ENCODE results near the gene GIMAP2.

The GIMAP2 gene

DNA sequence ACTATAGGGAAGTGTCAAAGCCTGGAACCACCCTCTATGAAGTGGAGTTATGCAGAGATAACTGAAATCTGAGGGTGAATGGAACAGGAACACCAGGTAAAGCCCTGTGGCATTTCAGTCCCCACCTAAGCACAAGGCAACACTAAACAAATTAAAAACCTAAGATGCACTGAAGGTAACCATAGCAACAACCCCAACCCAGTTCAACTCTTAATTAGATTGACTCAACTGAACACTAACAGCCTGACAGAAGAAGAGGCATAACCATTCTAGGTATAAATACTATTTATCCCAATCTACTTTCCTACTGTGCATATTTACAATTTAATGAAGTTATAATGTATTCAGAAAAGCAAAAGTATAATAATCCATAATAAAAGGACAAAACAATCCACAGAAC is 42.5 kb downstream of the GIMAP2 start:
- Histone ChIP-seq H3K36me3 (ENCODE audit: low read length) (no peaks in the 10 kb centered on the region), H2AFZ (ENCODE audit: low read depth, low read length, severe bottlenecking) (no peak overlapping the region), H3K9me3 (ENCODE audit: insufficient read depth, low read length) (no peaks in the 10 kb centered on the region), H3K27ac (ENCODE audit: low read depth, low read length) (no peak overlapping the region), H4K20me1 (ENCODE audit: low read depth, low read length) (no peaks in the 10 kb centered on the region), H3K9me2 (replicated peaks; ENCODE audit: insufficient read depth, low read length) (no peaks in the 10 kb centered on the region), H3K4me2 (ENCODE audit: low read depth, low read length, poor library complexity, severe bottlenecking) (no peak overlapping the region), H3K79me2 (ENCODE audit: insufficient read depth, low read length) (no peaks in the 10 kb centered on the region), H3K9ac (ENCODE audit: low read length) (no peak overlapping the region), H3K4me3 (ENCODE audit: insufficient read depth, low read length, poor library complexity, severe bottlenecking) (no peak overlapping the region), H3K27me3 (ENCODE audit: low read length) (no peaks in the 10 kb centered on the region), H3F3A (ENCODE audit: insufficient read depth) (no peaks in the 10 kb centered on the region)
- no peak for TF ChIP-seq EZH2phosphoT487 (conservative IDR thresholded peaks at IDR 0.05; ENCODE audit: low read length)
- TF ChIP-seq CTCF (IDR thresholded peaks at IDR 0.05; ENCODE audit: insufficient read depth, low read length, poor library complexity, severe bottlenecking), result no peak

DNA sequence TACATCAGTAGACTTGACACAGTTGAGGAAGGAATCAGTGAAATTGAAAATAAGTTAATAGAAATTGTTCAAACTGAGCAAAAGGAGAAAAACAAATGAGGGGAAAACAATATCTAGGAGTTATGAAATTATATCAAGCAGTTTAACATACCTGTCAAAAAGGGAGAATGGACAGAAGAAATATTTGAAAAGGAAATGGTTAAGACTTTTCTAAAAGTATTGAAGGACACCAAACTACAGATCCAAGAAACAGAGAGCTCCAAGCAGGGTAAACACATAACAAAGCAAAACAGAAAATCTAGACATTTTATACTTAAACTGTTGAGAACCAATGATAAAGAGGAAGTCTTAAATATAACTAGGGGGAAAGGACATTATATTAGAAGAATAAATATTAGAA is 43.1 kb downstream of the GIMAP2 start:
- no peaks in the 10 kb centered on the region for H3K9me3 ChIP-seq (ENCODE audit: insufficient read depth, low read length)
- no peaks in the 10 kb centered on the region for H4K20me1 ChIP-seq (ENCODE audit: low read depth, low read length)
- no peak overlapping the region for H3K4me2 ChIP-seq (ENCODE audit: low read depth, low read length, poor library complexity, severe bottlenecking)
- H3K27ac ChIP-seq (ENCODE audit: low read depth, low read length), result no peak overlapping the region
- TF ChIP-seq EZH2phosphoT487 (conservative IDR thresholded peaks at IDR 0.05; ENCODE audit: low read length), result no peak
- TF ChIP-seq CTCF (IDR thresholded peaks at IDR 0.05; ENCODE audit: insufficient read depth, low read length, poor library complexity, severe bottlenecking), result no peak
- no peak overlapping the region for H3K4me3 ChIP-seq (ENCODE audit: insufficient read depth, low read length, poor library complexity, severe bottlenecking)
- no peaks in the 10 kb centered on the region for H3K9me2 ChIP-seq (replicated peaks; ENCODE audit: insufficient read depth, low read length)
- H3K36me3 ChIP-seq (ENCODE audit: low read length), result no peaks in the 10 kb centered on the region
- no peaks in the 10 kb centered on the region for H3K27me3 ChIP-seq (ENCODE audit: low read length)
- H2AFZ ChIP-seq (ENCODE audit: low read depth, low read length, severe bottlenecking), result no peak overlapping the region
- H3K9ac ChIP-seq (ENCODE audit: low read length), result no peak overlapping the region
- no peaks in the 10 kb centered on the region for H3F3A ChIP-seq (ENCODE audit: insufficient read depth)
- no peaks in the 10 kb centered on the region for H3K79me2 ChIP-seq (ENCODE audit: insufficient read depth, low read length)

- no peak overlapping the region for H3K27ac ChIP-seq (ENCODE audit: low read depth, low read length)
- H3K79me2 ChIP-seq (ENCODE audit: insufficient read depth, low read length), result no peaks in the 10 kb centered on the region
- H3F3A ChIP-seq (ENCODE audit: insufficient read depth), result no peaks in the 10 kb centered on the region
- no peak overlapping the region for H3K4me2 ChIP-seq (ENCODE audit: low read depth, low read length, poor library complexity, severe bottlenecking)
- H3K36me3 ChIP-seq (ENCODE audit: low read length), result no peaks in the 10 kb centered on the region
- no peak overlapping the region for H3K4me3 ChIP-seq (ENCODE audit: insufficient read depth, low read length, poor library complexity, severe bottlenecking)
- H3K9me3 ChIP-seq (ENCODE audit: insufficient read depth, low read length), result no peaks in the 10 kb centered on the region
- H3K9me2 ChIP-seq (replicated peaks; ENCODE audit: insufficient read depth, low read length), result no peaks in the 10 kb centered on the region
- no peaks in the 10 kb centered on the region for H3K27me3 ChIP-seq (ENCODE audit: low read length)
- H3K9ac ChIP-seq (ENCODE audit: low read length), result no peak overlapping the region
- TF ChIP-seq CTCF (IDR thresholded peaks at IDR 0.05; ENCODE audit: insufficient read depth, low read length, poor library complexity, severe bottlenecking) (no peak), EZH2phosphoT487 (conservative IDR thresholded peaks at IDR 0.05; ENCODE audit: low read length) (no peak)
- H4K20me1 ChIP-seq (ENCODE audit: low read depth, low read length), result no peaks in the 10 kb centered on the region
- H2AFZ ChIP-seq (ENCODE audit: low read depth, low read length, severe bottlenecking), result no peak overlapping the region
Observed at GRCh38 chr7:150731916-150732315, 46.4 kb downstream of the GIMAP2 start.
